Naive thymus-derived CD4-positive, alpha-beta T cell (primary cell): Measurements from ENCODE around the gene PRKAG2. TPM values are rescaled to one million over a fixed set of nuclear protein-coding genes. Genes with fewer than 3 reads are reported as not detected.
A peak's percentile ranks its signal among the peaks of the same experiment; 100 is the strongest.
"Not testable (repeated sequence)": the region's sequence is repeated elsewhere in the genome, so short reads cannot be mapped to it uniquely, and the experiment has no call there.

ENCODE experiments used
- ATAC-seq: fragments of 150-1000 bp; cut with Tn5 transposase; 2 replicates; pipeline ENCODE4 v1.10.0; 2021; ENCODE audit warnings: mild to moderate bottlenecking, moderate library complexity
- CTCF ChIA-PET: fragments of 350-600 bp; sonication (Branson Sonifier 250); formaldehyde crosslinking; loops from one replicate; lab custom pipeline; 2021; ENCODE audit warnings: antibody characterized with exemption; lab: Charles Lee
- POLR2A ChIA-PET: fragments of 350-600 bp; sonication (Branson Sonifier 250); formaldehyde crosslinking; loops from one replicate; lab custom pipeline; 2021; ENCODE audit warnings: antibody characterized with exemption, inconsistent platforms; lab: Charles Lee
- DNase-seq, 9 donors: peaks; one replicate each; pipeline versions ENCODE4 v3.0.0 to v3.0.0-alpha.2; 2020 to 2022; ENCODE audit warnings: mixed read lengths in 1 of 9
- H3K27ac ChIP-seq: one replicate; pipeline ENCODE4 v1.7.0; 2013; ENCODE audit warnings: mild to moderate bottlenecking, low read depth, low read length, moderate library complexity
- H3K27me3 ChIP-seq, 2 donors: one replicate each; pipeline ENCODE4 v1.7.0; 2013; ENCODE audit warnings: low read length in 2 of 2, mild to moderate bottlenecking in 2 of 2, moderate library complexity in 2 of 2; ENCODE audit not compliant: control insufficient read depth in 2 of 2, insufficient read depth in 2 of 2
- H3K36me3 ChIP-seq, 3 experiments: 1 replicate in 2 of 3; 2 replicates in 1 of 3; pipeline ENCODE4 v1.7.0; 2013; ENCODE audit warnings: low read length in 3 of 3, mild to moderate bottlenecking in 3 of 3, moderate library complexity in 1 of 3; ENCODE audit not compliant: insufficient read depth in 3 of 3, control insufficient read depth in 2 of 3
- H3K4me1 ChIP-seq, 2 donors: one replicate each; pipeline ENCODE4 v1.7.0; 2013; ENCODE audit warnings: low read length in 2 of 2, mild to moderate bottlenecking in 2 of 2, moderate library complexity in 1 of 2; ENCODE audit not compliant: control insufficient read depth in 2 of 2, insufficient read depth in 2 of 2
- H3K4me3 ChIP-seq: 2 replicates; pipeline ENCODE4 v1.7.0; 2013; ENCODE audit warnings: mild to moderate bottlenecking, low read length
- H3K9me3 ChIP-seq, 3 experiments: 1 replicate in 2 of 3; 2 replicates in 1 of 3; pipeline ENCODE4 v1.7.0; 2013; ENCODE audit warnings: low read length in 3 of 3; ENCODE audit not compliant: control insufficient read depth in 2 of 3
- H3K27ac Mint-ChIP-seq, 9 donors: one replicate each; pipeline ENCODE4 v1.8.0; 2020 to 2022; ENCODE audit warnings: mixed read lengths in 9 of 9, mild to moderate bottlenecking in 8 of 9, moderate library complexity in 5 of 9, inconsistent platforms in 2 of 9
- H3K27me3 Mint-ChIP-seq, 5 donors: one replicate each; pipeline ENCODE4 v1.8.0; 2021 to 2022; ENCODE audit warnings: mixed read lengths in 5 of 5, mild to moderate bottlenecking in 1 of 5
- H3K36me3 Mint-ChIP-seq, 5 donors: one replicate each; pipeline ENCODE4 v1.8.0; 2020 to 2022; ENCODE audit warnings: mixed read lengths in 5 of 5, mild to moderate bottlenecking in 3 of 5, inconsistent platforms in 1 of 5
- H3K4me1 Mint-ChIP-seq, 7 donors: one replicate each; pipeline ENCODE4 v1.8.0; 2020 to 2022; ENCODE audit warnings: mixed read lengths in 7 of 7, mild to moderate bottlenecking in 3 of 7, inconsistent platforms in 1 of 7
- H3K4me3 Mint-ChIP-seq, 10 donors: one replicate each; pipeline ENCODE4 v1.8.0; 2020 to 2022; ENCODE audit warnings: mild to moderate bottlenecking in 10 of 10, mixed read lengths in 10 of 10, moderate library complexity in 6 of 10, inconsistent platforms in 2 of 10
- H3K9me3 Mint-ChIP-seq, 11 donors: one replicate each; pipeline ENCODE4 v1.8.0; 2020 to 2022; ENCODE audit warnings: mixed read lengths in 11 of 11, mild to moderate bottlenecking in 4 of 11, inconsistent platforms in 1 of 11, moderate library complexity in 1 of 11
- intact Hi-C, 2 donors: fragments of 100-400 bp; cut with micrococcal nuclease; formaldehyde crosslinking; loops; one replicate each; pipeline ENCODE4 v1.15.1; 2023
- polyA plus RNA-seq, 2 donors: library from polyadenylated mRNA; unstranded; fragments of 300-500 nt; fragmentation: Illumina TruSeq; gene quantifications; one replicate each; pipeline ENCODE4 v1.2.3, GENCODE V29; 2021
- total RNA-seq, 6 experiments: library from RNA in 5 of 6; stranded (reverse) in 5 of 6; gene quantifications; 1 replicate in 5 of 6; 2 replicates in 1 of 6; pipeline ENCODE4 v1.2.3 and lab custom pipeline; 2021 to 2026

The PRKAG2 gene
- total and polyA plus RNA-seq, 7 experiments from 2014 or later = 15.0 to 74.4 (median 55.7) TPM

DNA sequence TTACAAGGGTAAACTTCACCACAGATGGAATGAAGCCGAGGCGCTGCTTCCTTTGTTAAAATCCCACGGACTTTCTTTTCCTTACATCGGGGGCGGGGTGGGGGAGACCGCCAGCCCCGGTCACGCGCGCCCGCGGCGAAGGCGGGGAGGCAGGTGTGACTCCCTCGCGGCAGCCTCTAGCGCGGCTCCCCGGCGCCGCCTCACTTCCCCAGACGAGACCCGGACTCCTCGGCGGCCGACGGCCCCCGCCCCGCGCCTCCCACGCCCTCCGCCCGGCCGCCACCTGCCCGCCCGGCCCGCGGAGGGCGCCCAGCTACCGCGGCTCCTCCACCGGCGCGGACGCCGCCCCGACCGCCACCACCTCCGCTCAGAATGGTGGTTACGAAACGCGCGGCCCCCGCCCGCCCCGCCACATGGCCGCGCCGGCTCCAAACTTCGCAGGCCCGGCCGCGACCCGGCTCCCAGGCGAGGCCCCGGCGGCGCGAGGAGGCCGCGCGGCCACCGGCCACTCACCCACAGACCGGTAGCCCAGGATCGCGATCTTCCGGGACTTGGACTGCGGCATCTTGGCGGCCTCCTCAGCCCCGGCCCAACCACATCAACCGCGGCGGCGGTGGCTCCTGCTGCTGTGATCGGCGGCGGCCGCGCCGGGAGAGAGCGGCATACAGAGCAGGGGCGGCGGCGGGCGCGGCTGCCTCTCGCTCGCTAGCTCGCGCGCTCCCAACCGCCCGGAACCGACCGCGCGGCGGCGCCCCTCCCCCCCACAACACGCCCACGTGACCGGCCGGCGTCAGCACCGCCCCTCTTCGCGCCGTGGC is 357.8 kb downstream of the PRKAG2 start:
- ATAC-seq (peak; percentile 76), DNase-seq (peak in 7 of 9 donors; percentile 52 to 77 (median 62))
- CTCF ChIA-PET = interaction anchor here (0.5 kb wide), 1 partner anchor 116 kb away, joined by 4 read pairs; no protein-coding TSS in a partner anchor
- peaks cover 0 to 12% (median 0%) of the 10 kb centered on the region in 5 donors for H3K27me3 Mint-ChIP-seq
- intact Hi-C loops = loop anchor here (1.0 to 10.0 kb wide), 17 partner anchors 11 to 1894 kb away; partner anchors contain the start of genes ABCF2 (in 2 of the 2), FASTK (in 2 of the 2), TMUB1 (in 2 of the 2) and AGAP3 (in 1 of the 2)
- not testable (repeated sequence) for H3K36me3 Mint-ChIP-seq, H3K36me3 ChIP-seq, H3K9me3 ChIP-seq, H3K9me3 Mint-ChIP-seq, H3K27me3 ChIP-seq
- Histone ChIP-seq H3K4me1 (peaks cover 24 to 26% of the 10 kb centered on the region in 2 donors), H3K4me3 (peak overlapping the region; percentile 72), H3K27ac (peak overlapping the region; percentile 88)
- H3K27ac Mint-ChIP-seq = peak overlapping the region; percentile 94 to 99 (median 98)
- H3K4me1 Mint-ChIP-seq = peaks cover 33 to 51% (median 42%) of the 10 kb centered on the region in 7 donors
- POLR2A ChIA-PET = interaction anchor here (0.6 to 2.1 kb wide), 5 partner anchors 10 to 358 kb away, joined by 3 to 11 read pairs (median 5); partner anchors contain the start of gene PRKAG2
- H3K4me3 Mint-ChIP-seq = peak overlapping the region; percentile 87 to 97 (median 94)

DNA sequence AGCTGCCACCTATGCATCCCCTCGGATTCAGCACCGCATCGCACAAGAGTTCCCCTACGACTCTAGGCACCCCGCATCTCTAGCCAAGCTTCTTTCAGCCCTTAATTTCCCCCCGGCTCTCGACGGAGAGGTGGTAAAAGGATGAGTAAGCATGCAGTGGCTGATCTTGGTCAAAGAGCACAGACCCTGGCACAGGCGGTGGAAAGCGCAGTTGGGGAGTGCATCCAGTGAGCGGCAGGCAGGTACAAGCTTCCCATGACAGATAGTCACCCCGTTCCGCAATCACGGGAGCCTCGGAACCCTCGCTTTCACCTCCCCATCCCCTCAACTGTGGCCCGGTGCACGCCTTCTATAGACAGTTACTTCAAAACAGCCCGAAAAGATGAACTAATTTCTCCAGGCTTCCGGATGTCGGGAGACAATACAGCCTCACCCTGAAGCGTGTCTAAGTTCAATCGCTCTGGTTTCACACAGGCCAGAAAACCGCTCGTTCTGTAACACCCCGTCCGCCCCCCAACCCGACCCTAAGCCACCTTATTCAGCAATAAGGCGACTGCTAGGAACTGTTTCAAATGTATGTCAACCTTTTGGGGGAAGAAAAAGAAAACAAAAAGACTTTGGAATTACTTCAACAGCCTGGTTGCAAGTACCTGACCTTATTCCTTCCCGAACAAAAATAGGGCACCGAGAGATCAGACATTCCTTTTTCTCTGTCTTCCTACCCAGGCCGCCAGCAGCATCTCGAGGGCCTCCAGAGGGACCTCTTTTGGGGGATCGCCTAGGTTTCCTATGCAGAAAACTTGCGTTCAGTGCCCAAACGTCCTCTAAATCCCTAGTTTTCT is 358.6 kb downstream of the PRKAG2 start:
- H3K4me1 Mint-ChIP-seq = peaks cover 37 to 59% (median 50%) of the 10 kb centered on the region in 7 donors
- peak overlapping the region; percentile 72 for H3K4me3 ChIP-seq
- CTCF ChIA-PET = interaction anchor here (0.7 kb wide), 1 partner anchor 59 kb away, joined by 3 read pairs; no protein-coding TSS in a partner anchor

DNA sequence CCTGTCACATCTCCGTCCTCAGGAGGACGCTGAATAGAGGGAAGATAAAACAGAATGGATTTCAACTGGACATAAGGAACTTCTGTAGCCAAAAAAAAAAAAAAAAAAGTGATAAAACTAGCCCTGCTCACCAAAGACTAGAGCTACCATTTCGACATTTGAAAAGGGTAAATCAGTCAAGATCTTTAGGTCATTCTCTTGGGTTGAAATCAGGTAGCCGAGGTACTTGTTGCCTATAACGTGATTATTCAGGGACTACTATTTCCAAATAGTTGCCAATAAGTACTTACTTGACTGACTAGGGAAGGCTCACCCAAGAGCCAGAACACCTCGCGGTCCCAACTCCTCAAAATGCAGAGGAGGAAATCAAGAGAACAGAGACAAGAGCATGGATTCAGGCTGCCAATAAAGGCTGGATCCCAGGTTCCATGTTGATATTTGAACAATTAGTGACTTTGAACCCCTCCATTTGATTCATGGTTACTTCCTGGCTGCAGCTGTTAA is 359.3 kb downstream of the PRKAG2 start:
- Mint-ChIP-seq H3K9me3 (peaks cover 0 to 8% (median 0%) of the 10 kb centered on the region in 11 donors), H3K4me3 (peak overlapping the region; percentile 86 to 96 (median 91)), H3K27me3 (peaks cover 0 to 7% (median 0%) of the 10 kb centered on the region in 5 donors), H3K4me1 (peaks cover 41 to 65% (median 55%) of the 10 kb centered on the region in 7 donors), H3K27ac (peak overlapping the region; percentile 78 to 99 (median 91)), H3K36me3 (peaks cover 0 to 15% (median 0%) of the 10 kb centered on the region in 5 donors)
- Histone ChIP-seq H3K27me3 (no peaks in the 10 kb centered on the region), H3K4me1 (peaks cover 24 to 26% of the 10 kb centered on the region in 2 donors), H3K36me3 (no peaks in the 10 kb centered on the region), H3K27ac (no peak overlapping the region), H3K9me3 (no peaks in the 10 kb centered on the region), H3K4me3 (peak overlapping the region; percentile 72)
- DNase-seq (peak in 1 of 9 donors; percentile 6), ATAC-seq (no peak)
- intact Hi-C loops = loop anchor here (1.0 to 10.0 kb wide), 15 partner anchors 9 to 1893 kb away; partner anchors contain the start of genes ABCF2 (in 2 of the 2), FASTK (in 2 of the 2), TMUB1 (in 2 of the 2) and AGAP3 (in 1 of the 2)
- POLR2A ChIA-PET = interaction anchor here (0.6 kb wide), 1 partner anchor 1151 kb away, joined by 3 read pairs; no protein-coding TSS in a partner anchor
- CTCF ChIA-PET = interaction anchor here (0.7 kb wide), 1 partner anchor 59 kb away, joined by 3 read pairs; no protein-coding TSS in a partner anchor

More for the DNA sequence above, 358.6 kb downstream of the PRKAG2 start:
- Histone ChIP-seq H3K36me3 (no peaks in the 10 kb centered on the region), H3K4me1 (peaks cover 24 to 26% of the 10 kb centered on the region in 2 donors), H3K27me3 (no peaks in the 10 kb centered on the region), H3K27ac (peak overlapping the region; percentile 88), H3K9me3 (no peaks in the 10 kb centered on the region)
- Mint-ChIP-seq H3K9me3 (peaks cover 0 to 8% (median 0%) of the 10 kb centered on the region in 11 donors), H3K27ac (peak overlapping the region; percentile 78 to 99 (median 91)), H3K4me3 (peak overlapping the region; percentile 86 to 96 (median 91)), H3K36me3 (peaks cover 0 to 11% (median 0%) of the 10 kb centered on the region in 5 donors), H3K27me3 (peaks cover 0 to 10% (median 0%) of the 10 kb centered on the region in 5 donors)
- DNase-seq (peak; percentile 10 to 54 (median 41)), ATAC-seq (no peak)
- POLR2A ChIA-PET = interaction anchor here (0.6 kb wide), 2 partner anchors 264 to 1151 kb away, joined by 3 read pairs; no protein-coding TSS in a partner anchor
- intact Hi-C loops = loop anchor here (1.0 to 10.0 kb wide), 15 partner anchors 10 to 1894 kb away; partner anchors contain the start of genes ABCF2 (in 2 of the 2), FASTK (in 2 of the 2), TMUB1 (in 2 of the 2) and AGAP3 (in 1 of the 2)

DNA sequence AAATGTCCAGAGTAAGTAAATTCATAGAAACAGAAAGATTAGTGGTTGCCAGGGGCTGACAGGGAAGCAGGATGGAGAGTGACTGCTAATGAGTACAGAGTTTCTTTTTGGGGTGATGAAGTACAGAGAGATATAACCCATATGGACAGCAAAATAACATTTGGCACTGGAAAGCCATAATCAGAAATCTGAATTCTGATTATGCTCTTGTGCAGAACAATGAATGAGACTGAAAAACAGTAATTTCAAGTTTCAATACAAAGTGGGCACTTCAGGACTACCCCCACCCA is 361.7 kb downstream of the PRKAG2 start:
- H3K9me3 ChIP-seq = no peaks in the 10 kb centered on the region
- ChIA-PET CTCF (no interaction called here), POLR2A (no interaction called here)
- no peak overlapping the region for H3K4me3 ChIP-seq
- H3K4me1 ChIP-seq = peaks cover 19% of the 10 kb centered on the region in 2 donors
- peaks cover 0 to 19% (median 2%) of the 10 kb centered on the region in 5 donors for H3K36me3 Mint-ChIP-seq
- no peak overlapping the region for H3K27ac ChIP-seq
- H3K27ac Mint-ChIP-seq = no peak overlapping the region
- H3K4me3 Mint-ChIP-seq = peak overlapping the region in 3 of 10 donors; percentile 3 to 63 (median 45)
- DNase-seq (no peak), ATAC-seq (no peak)
- H3K9me3 Mint-ChIP-seq = peaks cover 0 to 8% (median 0%) of the 10 kb centered on the region in 11 donors
- peaks cover 0 to 6% (median 0%) of the 10 kb centered on the region in 5 donors for H3K27me3 Mint-ChIP-seq
- H3K4me1 Mint-ChIP-seq = peaks cover 52 to 85% (median 71%) of the 10 kb centered on the region in 7 donors
- H3K36me3 ChIP-seq = no peaks in the 10 kb centered on the region
- intact Hi-C loops = loop anchor here (5.0 to 10.0 kb wide), 8 partner anchors 43 to 1890 kb away; partner anchors contain the start of genes FASTK (in 2 of the 2), TMUB1 (in 2 of the 2), ABCF2 (in 1 of the 2) and AGAP3 (in 1 of the 2)
- H3K27me3 ChIP-seq = no peaks in the 10 kb centered on the region

DNA sequence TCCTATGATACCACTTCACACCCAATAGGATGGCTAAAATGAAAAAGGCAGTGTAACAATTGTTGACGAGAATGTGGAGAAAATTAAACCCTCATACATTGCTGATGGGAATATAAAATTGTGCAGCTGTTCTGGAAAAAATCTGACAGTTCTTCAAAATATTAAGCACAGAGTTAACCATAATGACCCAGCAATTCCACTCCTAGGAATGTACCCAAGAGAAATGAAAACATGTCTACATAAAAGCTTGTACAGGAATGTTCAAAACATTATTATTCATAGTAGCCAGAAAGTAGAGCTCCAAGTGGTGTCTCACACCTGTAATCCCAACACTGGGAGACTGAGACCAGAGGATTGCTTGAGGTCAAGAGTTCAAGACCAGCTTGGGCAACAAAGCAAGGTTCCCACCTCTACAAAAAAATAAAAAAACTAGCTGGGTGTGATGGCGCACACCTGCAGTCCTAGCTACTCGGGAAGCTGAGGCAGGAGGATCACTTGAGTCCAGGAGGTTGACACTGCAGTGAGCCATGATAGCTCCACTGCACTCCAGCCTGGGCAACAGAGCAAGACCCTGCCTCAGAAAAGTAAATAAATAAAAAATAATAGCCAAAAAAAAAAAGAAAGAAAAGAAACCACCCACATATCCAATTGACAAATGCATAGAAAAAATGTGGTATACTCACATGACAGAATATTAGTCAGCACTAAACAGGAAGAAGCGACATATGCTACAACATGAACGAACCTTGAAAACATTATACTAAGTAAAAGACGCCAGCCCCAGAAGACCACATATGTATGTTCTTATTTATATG is 362.2 kb downstream of the PRKAG2 start:
- ChIA-PET CTCF (no interaction called here), POLR2A (no interaction called here)
- H3K9me3 ChIP-seq = no peaks in the 10 kb centered on the region
- intact Hi-C loops = loop anchor here (5.0 to 10.0 kb wide), 8 partner anchors 42 to 1890 kb away; partner anchors contain the start of genes FASTK (in 2 of the 2), TMUB1 (in 2 of the 2), ABCF2 (in 1 of the 2) and AGAP3 (in 1 of the 2)
- Mint-ChIP-seq H3K27ac (no peak overlapping the region), H3K4me3 (peak overlapping the region in 4 of 10 donors; percentile 3 to 63 (median 26)), H3K27me3 (peaks cover 0 to under 1% (median 0%) of the 10 kb centered on the region in 5 donors), H3K4me1 (peaks cover 55 to 85% (median 77%) of the 10 kb centered on the region in 7 donors), H3K36me3 (peaks cover 0 to 19% (median 1%) of the 10 kb centered on the region in 5 donors), H3K9me3 (peaks cover 0 to 5% (median 0%) of the 10 kb centered on the region in 11 donors)
- peaks cover 19 to 21% of the 10 kb centered on the region in 2 donors for H3K4me1 ChIP-seq
- H3K27ac ChIP-seq = no peak overlapping the region
- no peak overlapping the region for H3K4me3 ChIP-seq
- H3K27me3 ChIP-seq = no peaks in the 10 kb centered on the region
- DNase-seq = no peak
- no peaks in the 10 kb centered on the region for H3K36me3 ChIP-seq
- no peak for ATAC-seq
